ENCODE measurements around the gene SLC25A44. TPM values are rescaled to one million over a fixed set of nuclear protein-coding genes. Genes with fewer than 3 reads are reported as not detected.

Gene SLC25A44
- total RNA-seq, 1 donor from 2014 or later: 5.8 TPM

- FAIRE-seq (no peak), DNase-seq (ENCODE audit: low read depth) (no peak)
- Histone ChIP-seq H3K27me3 (ENCODE audit: control insufficient read depth, insufficient read depth, low read length) (no peaks in the 10 kb centered on the region), H3K36me3 (ENCODE audit: control insufficient read depth, insufficient read depth, low read length) (peaks cover 3% of the 10 kb centered on the region), H3K4me3 (ENCODE audit: low read depth, low read length) (no peak within 1 kb of the TSS)
- TF ChIP-seq CTCF (IDR thresholded peaks at IDR 0.05; ENCODE audit: insufficient read depth, low read length, severe bottlenecking): no peak
Measured at GRCh38 chr1:156241926-156242325, 48.0 kb downstream of the SLC25A44 start, which contains the start of gene BGLAP. TSS of gene BGLAP (plus strand) at chr1:156242184. CDS start at chr1:156242232, 48 bp downstream.

- Histone ChIP-seq H3K27me3 (ENCODE audit: control insufficient read depth, insufficient read depth, low read length) (no peaks in the 10 kb centered on the region), H3K36me3 (ENCODE audit: control insufficient read depth, insufficient read depth, low read length) (peaks cover 3% of the 10 kb centered on the region), H3K4me3 (ENCODE audit: low read depth, low read length) (no peak overlapping the region)
- FAIRE-seq (no peak), DNase-seq (ENCODE audit: low read depth) (no peak)
- TF ChIP-seq CTCF (IDR thresholded peaks at IDR 0.05; ENCODE audit: insufficient read depth, low read length, severe bottlenecking): no peak
Measured at GRCh38 chr1:156242738-156243137, 48.8 kb downstream of the SLC25A44 start.

- H3K27me3 ChIP-seq (ENCODE audit: control insufficient read depth, insufficient read depth, low read length): no peaks in the 10 kb centered on the region
- DNase-seq (ENCODE audit: low read depth) (no peak), FAIRE-seq (no peak)
- H3K4me3 ChIP-seq (ENCODE audit: low read depth, low read length): no peak overlapping the region
- no peak for TF ChIP-seq CTCF (IDR thresholded peaks at IDR 0.05; ENCODE audit: insufficient read depth, low read length, severe bottlenecking)
- H3K36me3 ChIP-seq (ENCODE audit: control insufficient read depth, insufficient read depth, low read length): peaks cover 2% of the 10 kb centered on the region
Measured at GRCh38 chr1:156244126-156244525, 50.2 kb downstream of the SLC25A44 start.

- TF ChIP-seq CTCF (IDR thresholded peaks at IDR 0.05; ENCODE audit: insufficient read depth, low read length, severe bottlenecking): no peak
- DNase-seq (ENCODE audit: low read depth) (no peak), FAIRE-seq (no peak)
- Histone ChIP-seq H3K27me3 (ENCODE audit: control insufficient read depth, insufficient read depth, low read length) (no peaks in the 10 kb centered on the region), H3K36me3 (ENCODE audit: control insufficient read depth, insufficient read depth, low read length) (peaks cover 2% of the 10 kb centered on the region), H3K4me3 (ENCODE audit: low read depth, low read length) (no peak overlapping the region)
Measured at GRCh38 chr1:156244712-156245111, 50.8 kb downstream of the SLC25A44 start.

GRCh38 chr1:156245451-156246232 lies 51.7 kb downstream of the SLC25A44 start:
- DNase-seq (ENCODE audit: low read depth) (no peak), FAIRE-seq (no peak)
- no peaks in the 10 kb centered on the region for H3K27me3 ChIP-seq (ENCODE audit: control insufficient read depth, insufficient read depth, low read length)
- TF ChIP-seq CTCF (IDR thresholded peaks at IDR 0.05; ENCODE audit: insufficient read depth, low read length, severe bottlenecking): no peak
- peaks cover 8% of the 10 kb centered on the region for H3K36me3 ChIP-seq (ENCODE audit: control insufficient read depth, insufficient read depth, low read length)
- H3K4me3 ChIP-seq (ENCODE audit: low read depth, low read length): peak overlapping the region; percentile 11

All from bronchial epithelial cell (primary cell).